Nucleus accumbens (tissue), 56 donors: ENCODE data around the gene RCVRN.

Experiments used
- DNase-seq, 56 donors: peaks; one replicate each; lab custom pipeline; 2025; lab: John Stamatoyannopoulos, UW

Gene RCVRN

GRCh38 chr17:9859781-9860180, 45.3 kb downstream of the RCVRN start:
- DNase-seq: no peak

- no peak for DNase-seq
These were observed 50.0 kb downstream of the RCVRN start for GRCh38 chr17:9855036-9855435.

DNA sequence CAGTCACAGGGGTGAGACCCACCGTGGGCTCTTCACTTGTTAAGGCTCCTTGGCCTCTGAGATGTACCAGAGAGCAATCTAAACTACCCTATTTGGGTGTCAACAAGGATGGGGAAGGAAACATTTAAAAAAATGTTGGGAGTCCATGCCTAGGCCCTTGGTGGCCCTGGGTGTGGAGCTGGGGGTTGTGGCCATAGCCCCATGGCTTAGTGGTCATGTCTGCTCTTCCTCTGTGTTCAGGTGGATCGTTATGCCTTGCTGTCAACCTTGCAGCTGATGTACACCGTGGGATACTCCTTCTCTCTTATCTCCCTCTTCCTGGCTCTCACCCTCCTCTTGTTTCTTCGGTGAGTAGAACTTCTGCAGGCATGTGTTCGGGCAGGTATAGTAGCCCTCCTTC, 50.8 kb downstream of the RCVRN start:
- no peak for DNase-seq

- DNase-seq: no peak
These were observed 54.9 kb downstream of the RCVRN start for GRCh38 chr17:9850151-9850550.
